ENCODE results near the gene VGF.
"Not testable (repeated sequence)": the region's sequence is repeated elsewhere in the genome, so short reads cannot be mapped to it uniquely, and the experiment has no call there.

Gene VGF

GRCh38 chr7:101165075-101165957, at the start of gene VGF:
Gene VGF (minus strand): TSS chr7:101165569. CDS start chr7:101164843, 726 bp downstream.
- peak; percentile 92 for DNase-seq (ENCODE audit: low read depth)

GRCh38 chr7:101212014-101212413, 46.6 kb upstream of the VGF start:
- no peak for DNase-seq (ENCODE audit: low read depth)

GRCh38 chr7:101211501-101211900, 46.1 kb upstream of the VGF start:
- DNase-seq (ENCODE audit: low read depth) = no peak

GRCh38 chr7:101210143-101210542, 44.8 kb upstream of the VGF start:
- no peak for DNase-seq (ENCODE audit: low read depth)

GRCh38 chr7:101208794-101209193, 43.4 kb upstream of the VGF start:
- no peak for DNase-seq (ENCODE audit: low read depth)

- no peak for DNase-seq (ENCODE audit: low read depth)
These were observed 42.1 kb upstream of the VGF start for GRCh38 chr7:101207459-101207858.

- DNase-seq (ENCODE audit: low read depth) = no peak
These were observed 41.3 kb upstream of the VGF start for GRCh38 chr7:101206665-101207042.

GRCh38 chr7:101205901-101206664, 40.7 kb upstream of the VGF start:
- no peak for DNase-seq (ENCODE audit: low read depth)

GRCh38 chr7:101203740-101204738, 38.7 kb upstream of the VGF start:
- DNase-seq (ENCODE audit: low read depth) = not testable (repeated sequence)

GRCh38 chr7:101202603-101202918, 37.2 kb upstream of the VGF start:
- no peak for DNase-seq (ENCODE audit: low read depth)

GRCh38 chr7:101201695-101202602, 36.6 kb upstream of the VGF start:
- DNase-seq (ENCODE audit: low read depth) = no peak

GRCh38 chr7:101200862-101201599, 35.7 kb upstream of the VGF start, which contains the start of gene MOGAT3:
Gene MOGAT3 (minus strand): TSS chr7:101201036. CDS start chr7:101200854, 182 bp downstream.
- DNase-seq (ENCODE audit: low read depth) = no peak

GRCh38 chr7:101200504-101200861, 35.1 kb upstream of the VGF start:
- DNase-seq (ENCODE audit: low read depth) = no peak

GRCh38 chr7:101199522-101199921, 34.2 kb upstream of the VGF start:
- DNase-seq (ENCODE audit: low read depth) = not testable (repeated sequence)

GRCh38 chr7:101198476-101198875, 33.1 kb upstream of the VGF start:
- no peak for DNase-seq (ENCODE audit: low read depth)

- no peak for DNase-seq (ENCODE audit: low read depth)
These were observed 32.6 kb upstream of the VGF start for GRCh38 chr7:101197991-101198390.

GRCh38 chr7:101195884-101196283, 30.5 kb upstream of the VGF start:
- no peak for DNase-seq (ENCODE audit: low read depth)

- DNase-seq (ENCODE audit: low read depth) = no peak
These were observed 23.7 kb upstream of the VGF start for GRCh38 chr7:101189109-101189508.

- no peak for DNase-seq (ENCODE audit: low read depth)
These were observed 21.6 kb upstream of the VGF start for GRCh38 chr7:101186844-101187428.

GRCh38 chr7:101186194-101186593, 20.8 kb upstream of the VGF start:
- DNase-seq (ENCODE audit: low read depth) = no peak

All from iris pigment epithelial cell (primary cell).